Activated T-helper 9 cell treated with anti-CD3 and anti-CD28 coated beads, Interleukin-2, amount 50 U/mL, for 16 hours (primary cell): Measurements from ENCODE around the gene KLKB1.
"Not testable (repeated sequence)": the region's sequence is repeated elsewhere in the genome, so short reads cannot be mapped to it uniquely, and the experiment has no call there.

Experiments used
- DNase-seq: peaks from one replicate; pipeline ENCODE4 v3.0.0-alpha.2; 2020; ENCODE audit warnings: low read depth

KLKB1 gene

DNA sequence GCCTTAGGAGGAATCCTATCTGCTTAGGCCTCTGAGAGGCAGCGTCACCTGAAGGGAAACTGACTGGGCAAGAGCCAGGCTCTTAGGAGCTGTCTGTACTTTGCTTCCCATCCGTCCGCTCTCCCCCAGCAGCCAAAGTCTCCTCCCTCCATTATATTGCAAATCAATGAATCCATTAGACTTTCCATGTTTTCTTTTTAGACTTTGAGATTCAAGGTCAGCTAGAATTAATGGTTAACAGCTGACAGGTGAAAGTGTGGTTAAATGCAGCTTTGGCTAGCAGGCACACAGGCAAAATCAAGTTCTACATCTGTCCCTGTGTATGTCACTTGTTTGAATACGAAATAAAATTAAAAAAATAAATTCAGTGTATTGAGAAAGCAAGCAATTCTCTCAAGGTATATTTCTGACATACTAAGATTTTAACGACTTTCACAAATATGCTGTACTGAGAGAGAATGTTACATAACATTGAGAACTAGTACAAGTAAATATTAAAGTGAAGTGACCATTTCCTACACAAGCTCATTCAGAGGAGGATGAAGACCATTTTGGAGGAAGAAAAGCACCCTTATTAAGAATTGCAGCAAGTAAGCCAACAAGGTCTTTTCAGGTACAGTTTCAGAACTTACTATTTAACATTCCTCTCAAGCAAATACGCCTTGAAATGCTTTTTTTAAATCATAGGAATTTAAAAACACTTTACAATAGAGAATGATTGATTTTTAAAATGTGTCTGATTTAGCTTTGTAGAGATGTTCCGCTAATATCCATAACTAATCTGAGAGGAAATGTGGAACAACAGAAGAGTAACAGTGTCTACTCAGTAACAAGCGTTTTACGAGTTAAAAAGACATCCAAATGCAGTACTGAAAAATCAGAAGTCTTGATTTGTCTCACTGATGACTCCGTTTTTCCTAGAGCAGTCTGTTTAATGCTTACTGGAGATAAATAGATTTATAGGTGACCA is 38.7 kb downstream of the KLKB1 start, which contains the start of gene F11:
F11 (plus strand) TSS at position 507 of the 970 bp plus-strand sequence. CDS start 948 bp downstream, outside the sequence.
- no peak for DNase-seq

DNA sequence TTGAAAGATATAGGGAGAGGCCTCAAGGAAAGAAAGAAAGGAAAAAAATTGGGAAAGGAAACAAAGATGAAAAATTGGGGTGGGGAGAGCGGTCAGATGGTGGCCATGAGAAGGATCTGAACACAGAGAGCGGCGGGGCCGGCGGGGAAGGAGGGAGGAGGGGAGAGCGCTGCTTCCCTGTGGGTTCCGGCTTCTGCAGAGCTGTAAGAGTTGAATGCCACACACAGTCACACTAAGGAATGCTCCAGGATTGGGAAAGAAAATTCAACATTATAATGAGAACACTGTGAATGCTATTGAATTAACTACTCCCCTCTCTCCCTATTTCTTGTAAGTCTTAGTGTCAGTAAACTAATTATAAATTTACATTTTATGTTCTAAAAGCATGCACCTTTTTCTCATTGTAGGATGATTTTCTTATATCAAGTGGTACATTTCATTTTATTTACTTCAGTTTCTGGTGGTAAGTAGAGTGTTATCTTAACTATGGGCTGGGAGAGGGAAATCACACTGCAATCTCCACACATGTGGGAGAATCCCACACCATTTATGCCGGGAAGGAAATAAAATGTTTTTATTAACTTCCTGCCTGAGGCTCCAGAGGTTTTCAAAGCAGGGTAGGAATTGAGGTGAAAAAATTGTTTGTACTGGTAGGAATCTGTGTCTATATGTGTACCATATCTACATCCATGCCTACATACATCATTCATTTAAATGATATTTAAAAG is 39.6 kb downstream of the KLKB1 start:
- no peak for DNase-seq

DNA sequence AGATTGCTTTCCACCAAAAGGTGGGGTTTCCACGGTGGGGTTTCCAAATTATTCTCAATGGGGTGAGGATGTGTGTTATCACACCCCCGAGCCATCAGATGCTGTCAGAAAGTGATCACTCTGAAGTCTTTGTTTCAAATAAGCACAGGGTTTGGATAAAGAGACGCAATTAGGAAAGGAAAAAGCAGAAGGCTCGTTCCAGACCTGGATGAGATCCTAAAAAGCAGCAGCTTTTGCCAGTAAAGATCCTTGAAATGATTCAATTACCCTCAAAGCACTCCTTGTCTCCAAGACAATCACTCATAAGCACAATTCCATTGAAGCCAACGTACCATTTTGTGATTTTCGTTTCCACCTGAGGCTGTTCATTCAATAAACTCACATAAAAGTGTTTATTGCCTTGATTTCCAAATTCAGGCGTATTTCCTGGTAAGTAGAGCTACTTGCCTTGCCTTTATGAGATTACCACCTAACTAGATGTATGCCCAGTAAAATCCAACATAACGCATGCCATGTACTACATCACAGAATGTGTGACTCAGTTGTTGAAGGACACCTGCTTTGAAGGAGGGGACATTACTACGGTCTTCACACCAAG is 43.9 kb downstream of the KLKB1 start:
- no peak for DNase-seq

DNA sequence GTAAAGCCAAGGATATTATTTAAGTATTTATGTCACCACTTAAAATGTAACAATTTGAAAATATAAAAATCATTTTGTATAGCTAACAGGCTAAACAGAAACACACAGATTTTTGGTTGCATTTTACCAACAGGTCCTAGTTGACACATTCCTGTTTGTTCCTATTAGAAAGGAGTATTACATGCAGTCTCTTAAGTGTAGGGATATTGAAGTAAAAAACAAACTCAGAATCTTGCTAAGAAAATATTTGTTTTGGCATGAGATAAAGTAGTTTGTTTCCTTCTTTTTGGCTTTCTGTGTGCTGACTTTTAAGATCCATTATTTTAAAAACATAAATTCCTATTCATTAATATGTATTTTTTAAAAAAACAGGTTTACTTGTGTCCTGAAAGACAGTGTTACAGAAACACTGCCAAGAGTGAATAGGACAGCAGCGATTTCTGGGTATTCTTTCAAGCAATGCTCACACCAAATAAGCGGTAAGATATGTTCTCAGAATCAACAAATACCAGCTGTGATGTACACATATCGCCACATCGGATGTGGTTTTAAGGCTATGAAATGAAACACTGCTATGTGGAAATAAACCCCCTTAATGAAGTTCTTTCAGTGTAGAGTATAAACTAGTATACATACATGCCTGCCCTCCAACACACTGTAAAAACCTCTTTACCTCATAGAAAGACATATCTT is 45.5 kb downstream of the KLKB1 start:
- DNase-seq: no peak

DNA sequence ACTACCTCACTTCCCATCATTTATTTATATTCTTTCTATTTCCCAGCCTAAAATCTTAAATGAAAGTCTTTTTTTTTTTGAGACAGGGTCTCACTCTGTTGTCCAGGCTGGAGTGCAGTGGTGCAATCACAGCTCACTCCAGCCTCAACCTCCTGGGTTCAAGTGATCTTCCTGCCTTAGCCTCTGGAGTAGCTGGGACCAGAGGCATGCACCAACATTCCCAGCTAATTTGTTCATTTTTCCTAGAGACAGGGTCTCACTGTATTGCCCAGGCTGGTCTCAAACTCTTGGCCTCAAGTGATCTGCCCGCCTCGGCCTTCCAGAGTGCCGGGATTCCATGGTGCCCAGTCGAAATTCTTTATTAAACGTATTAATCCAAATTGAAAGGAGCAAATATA is 46.1 kb downstream of the KLKB1 start:
- not testable (repeated sequence) for DNase-seq

DNA sequence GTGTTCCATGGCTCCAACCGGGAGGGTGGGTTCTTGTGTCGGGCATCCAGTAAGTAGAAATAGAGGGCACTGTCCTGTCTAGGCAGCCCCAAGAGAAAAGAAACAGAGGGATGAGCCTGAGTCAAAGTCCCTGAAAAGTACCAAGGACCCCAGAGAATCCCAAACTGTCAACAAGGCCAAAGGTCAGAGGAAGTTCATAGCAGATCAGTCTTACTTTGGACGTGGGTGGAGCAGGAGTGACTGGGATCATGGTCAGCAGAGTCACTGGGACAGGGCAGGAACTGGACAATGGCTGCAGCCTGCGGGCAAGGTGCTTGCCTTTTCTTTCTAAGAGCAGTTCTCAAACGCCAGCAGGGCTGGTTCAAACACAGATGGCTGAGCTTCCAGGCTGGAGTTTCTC is 56.0 kb downstream of the KLKB1 start:
- DNase-seq: no peak

DNA sequence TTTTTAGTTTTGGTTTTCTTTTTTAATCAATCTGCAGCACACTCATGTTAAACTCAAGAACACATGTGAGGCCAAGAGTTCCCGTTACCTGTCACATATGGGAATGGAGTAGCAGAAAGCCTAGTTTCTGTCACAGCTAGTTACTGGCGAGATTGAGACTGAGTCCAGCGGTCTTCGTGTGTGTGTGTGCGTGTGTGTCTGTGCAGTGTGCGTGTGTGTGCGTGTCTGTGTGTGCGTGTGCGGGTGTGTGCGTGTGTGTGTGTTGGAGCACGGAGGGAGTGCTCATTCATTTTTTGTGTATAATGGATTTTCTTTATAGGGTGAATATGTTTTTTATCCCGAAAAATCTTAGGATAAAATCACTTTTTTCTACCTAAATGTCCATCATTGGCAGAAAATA is 57.8 kb downstream of the KLKB1 start:
- no peak for DNase-seq

DNA sequence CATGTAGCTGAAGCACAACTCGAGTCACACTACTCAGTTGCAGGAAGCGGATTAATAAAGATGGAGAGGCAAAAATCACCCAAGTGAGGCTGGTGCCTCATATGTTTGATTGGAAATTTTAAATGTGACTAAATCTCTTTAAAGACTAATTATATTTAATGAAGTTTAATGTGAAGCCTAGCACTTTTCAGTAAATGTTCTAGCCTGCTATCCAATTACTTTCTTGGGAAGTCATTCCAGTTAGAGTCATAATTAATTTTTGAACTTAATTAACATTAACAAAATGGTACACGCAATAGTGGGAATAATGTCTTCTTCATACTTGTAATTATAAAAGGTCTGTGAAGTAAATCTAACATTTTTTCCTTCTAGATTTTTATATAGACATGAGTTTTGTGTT is 59.3 kb downstream of the KLKB1 start:
- DNase-seq: no peak

DNA sequence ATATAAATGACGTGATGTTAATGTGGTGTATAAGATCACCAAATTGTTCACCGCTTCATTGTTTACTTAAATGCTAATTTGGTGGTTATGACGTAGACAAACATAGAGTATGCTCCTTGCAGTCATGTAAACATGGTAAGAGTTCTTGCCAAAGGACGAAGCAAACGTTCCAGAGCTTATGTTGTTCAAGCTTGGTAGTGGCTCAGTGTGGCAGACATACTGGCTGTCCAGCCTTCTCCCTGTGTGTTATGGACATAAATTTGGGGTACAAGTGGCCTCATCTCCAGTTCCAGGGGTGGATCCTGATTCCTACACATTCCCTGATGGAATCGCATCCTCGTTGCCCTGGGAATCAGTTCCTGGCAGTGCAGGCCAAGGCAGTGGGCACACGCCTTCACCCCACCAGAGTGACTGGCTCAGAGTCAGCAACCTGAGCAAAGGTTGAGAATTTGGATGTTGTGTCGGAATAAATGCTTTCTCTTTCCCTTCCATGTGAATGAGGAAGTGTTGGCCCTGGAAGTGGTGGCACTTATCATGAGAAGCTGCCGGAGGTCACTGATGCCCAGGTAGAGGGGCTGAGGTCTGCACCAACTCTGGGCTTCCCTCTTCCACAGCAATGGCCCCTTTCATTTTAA is 64.1 kb downstream of the KLKB1 start:
- DNase-seq: no peak

DNA sequence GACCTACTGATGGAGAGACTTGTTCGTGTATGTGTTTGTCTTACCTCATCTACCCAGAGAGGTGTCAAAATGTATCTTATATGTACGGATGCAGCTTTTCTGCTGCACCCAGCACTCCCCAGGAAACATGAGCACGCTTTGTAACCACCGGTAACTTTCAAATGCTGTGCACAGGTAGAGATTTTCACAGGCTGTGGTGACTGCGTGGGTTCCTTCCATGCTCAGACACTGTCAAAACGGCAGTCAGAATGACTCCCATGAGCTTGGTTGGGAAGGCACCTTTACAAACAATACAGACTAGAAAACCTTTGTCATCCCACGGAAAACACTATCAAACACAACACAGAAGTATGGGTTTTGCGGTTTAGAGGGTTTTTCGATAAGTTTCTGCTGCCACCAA is 66.9 kb downstream of the KLKB1 start:
- DNase-seq: no peak

DNA sequence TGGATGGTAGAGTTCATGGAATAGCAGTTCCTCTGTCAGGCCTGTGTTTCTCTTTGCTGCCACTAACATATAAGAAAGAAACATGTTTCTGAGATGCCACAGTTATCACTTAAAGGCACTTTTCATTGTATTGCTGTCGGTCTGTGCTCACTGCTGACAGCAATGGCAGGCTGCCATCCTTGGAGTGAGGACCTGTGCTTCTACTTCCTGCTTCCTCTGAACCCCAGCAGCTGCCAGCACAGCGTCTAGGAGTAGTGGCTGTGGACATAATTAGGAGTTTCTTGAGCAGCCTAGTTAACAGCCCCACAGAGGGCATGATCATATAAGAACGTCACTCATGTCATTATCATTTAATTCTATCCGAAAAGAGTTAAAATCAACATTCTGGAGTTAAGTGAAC is 69.2 kb downstream of the KLKB1 start:
- no peak for DNase-seq

DNA sequence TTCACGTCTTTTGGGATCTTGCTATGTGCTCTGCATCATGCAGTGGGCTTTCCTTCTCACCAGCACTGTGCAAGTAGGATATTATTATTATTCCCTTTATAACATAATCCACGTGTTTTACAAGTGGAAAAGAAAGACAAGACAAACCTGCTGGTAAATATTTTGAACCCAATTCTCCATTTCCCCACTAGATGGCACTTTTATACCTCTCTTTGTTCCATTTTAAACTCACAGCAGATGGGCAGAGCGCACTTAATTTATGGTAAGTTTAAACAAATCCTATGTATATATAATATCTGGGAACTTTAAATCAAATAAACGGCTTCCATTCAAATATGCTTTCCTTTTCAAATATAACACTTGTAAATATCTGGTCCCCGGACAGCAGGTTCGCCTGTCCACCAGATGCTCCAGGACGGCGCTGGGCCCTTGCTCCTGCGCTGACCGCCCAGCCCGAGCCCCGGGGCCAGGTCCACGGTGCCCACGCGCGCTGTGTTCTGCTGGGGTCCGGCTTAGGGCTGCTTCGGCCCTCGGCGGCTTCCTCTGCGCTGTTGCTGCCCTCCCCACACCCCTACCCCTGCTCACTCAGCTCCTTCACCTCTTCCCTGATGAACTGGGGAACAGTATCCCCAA is 69.8 kb downstream of the KLKB1 start:
- no peak for DNase-seq

DNA sequence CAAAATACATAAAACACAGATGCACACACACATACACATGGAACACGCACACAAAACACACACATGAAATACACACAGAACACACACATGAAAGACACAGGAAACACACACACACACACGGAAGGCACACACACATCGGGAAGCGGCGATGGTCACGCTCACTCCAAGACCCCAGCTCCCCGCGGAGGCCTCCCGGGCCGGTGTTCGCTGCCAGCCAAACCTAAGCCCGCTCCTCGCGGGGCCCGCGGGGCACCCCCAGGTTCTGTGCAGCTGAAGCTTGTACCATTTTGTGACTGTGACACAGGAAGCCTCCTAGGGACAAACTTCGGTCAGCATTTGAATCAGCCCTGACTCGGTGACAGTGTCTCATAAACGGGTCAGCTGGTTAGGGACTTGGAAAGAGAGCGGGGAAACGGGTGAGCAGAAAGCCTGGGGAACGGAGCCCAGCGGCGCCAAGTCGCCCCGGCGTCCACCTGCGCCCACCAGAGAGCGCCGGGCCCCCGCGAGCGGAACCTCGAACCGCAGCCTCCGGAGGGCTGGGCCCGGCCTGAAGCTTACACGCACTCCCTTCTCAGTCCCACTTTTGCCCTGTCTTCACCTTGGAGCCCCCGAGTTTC is 70.8 kb downstream of the KLKB1 start:
- no peak for DNase-seq

DNA sequence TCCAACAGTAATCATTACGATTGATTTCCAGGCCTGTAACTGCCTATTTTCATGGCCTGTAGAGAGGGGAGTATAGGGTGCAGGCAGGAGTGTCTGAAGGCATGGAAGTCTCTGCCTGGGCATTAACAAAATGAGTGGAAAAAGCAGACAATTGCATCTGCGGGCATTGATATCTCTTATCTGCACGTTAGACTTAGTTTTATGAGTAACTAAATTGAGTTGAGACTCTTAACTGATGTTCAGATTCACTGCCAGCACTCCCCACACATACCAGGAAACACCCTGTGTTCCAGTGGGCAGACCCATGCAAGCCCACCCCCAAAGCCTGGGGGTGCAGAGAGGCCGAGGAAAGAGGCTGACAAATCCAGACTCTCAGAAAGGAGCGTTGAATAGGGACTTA is 72.0 kb downstream of the KLKB1 start:
- no peak for DNase-seq

DNA sequence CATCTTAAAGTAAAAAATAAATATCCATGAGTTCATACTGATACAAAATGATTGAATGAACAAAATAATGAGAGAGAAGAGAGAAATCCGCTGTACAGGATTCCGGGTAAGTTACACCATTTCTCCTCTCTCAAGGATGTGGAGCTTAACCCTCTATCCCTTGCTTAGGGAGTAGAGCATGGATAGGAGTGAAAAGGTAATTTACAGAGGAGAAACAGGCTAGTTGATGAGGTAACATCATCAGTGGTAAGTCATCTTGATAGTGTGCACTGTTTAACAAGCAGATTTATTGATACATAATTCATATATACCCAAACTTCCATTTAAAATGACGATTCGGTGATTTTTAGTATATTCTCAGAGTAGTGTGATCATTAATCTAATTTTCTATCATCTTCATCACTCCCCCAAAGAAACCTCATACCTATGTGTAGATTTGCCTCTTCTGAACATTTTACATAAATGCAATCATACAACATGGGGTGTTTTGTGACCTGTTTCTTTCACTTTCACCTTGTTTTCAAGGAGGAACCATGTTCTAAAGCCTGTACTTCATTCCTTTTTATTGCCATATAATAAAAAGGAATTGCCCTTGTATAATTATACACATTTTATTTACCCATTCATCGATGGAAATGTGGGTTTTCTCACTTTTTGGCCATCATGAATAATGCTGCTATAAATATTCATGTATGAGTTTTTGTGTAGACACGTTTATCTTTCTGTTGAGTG is 73.5 kb downstream of the KLKB1 start:
- no peak for DNase-seq

DNA sequence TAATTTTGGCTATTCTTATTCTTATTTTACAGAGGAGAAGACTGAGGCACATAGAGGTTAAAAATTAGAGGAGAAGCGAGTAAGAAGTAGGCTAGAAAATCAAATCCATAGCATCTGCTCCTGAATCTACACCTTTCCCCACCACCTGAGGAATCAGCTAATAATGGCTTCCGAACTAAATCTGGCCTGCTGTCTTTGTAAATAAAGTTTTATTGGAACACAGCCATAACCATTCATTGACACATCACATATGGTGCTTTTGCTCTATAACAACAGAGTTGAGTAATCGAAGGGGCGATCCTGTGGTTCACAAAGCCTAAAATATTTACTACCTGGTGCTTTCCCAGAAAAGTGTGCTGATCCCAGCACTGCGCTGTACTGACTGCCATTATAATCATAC is 76.9 kb downstream of the KLKB1 start:
- DNase-seq: no peak

DNA sequence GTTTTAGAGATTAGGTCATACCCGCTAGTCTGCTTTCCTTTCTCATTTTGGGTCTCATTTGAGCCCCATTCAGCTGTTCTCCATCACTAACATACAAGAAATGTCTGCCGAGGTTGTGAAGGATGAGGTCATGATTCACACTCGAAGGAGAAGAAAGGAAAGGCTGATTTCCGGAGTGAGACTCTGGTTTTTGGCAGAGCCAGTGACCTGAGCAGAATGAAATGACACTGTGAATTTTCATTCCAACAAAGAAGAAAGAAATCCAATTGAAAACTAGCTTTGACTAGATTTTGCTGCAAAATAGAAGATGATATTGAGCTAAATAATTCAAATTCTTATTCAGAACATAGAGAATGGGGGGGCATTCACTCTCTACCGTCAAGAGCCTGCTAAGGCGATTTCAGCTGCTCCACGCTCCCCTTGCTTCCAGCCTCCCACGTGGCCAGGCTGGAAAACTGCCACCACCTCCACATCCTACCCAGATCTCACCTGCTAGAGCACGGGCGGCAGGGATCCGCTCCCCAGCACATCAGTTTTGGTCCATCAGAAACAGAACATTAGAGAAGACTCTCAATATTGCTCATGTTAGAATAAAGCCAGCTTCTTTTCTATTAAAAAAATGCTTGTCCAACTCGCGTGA is 77.7 kb downstream of the KLKB1 start:
- no peak for DNase-seq

DNA sequence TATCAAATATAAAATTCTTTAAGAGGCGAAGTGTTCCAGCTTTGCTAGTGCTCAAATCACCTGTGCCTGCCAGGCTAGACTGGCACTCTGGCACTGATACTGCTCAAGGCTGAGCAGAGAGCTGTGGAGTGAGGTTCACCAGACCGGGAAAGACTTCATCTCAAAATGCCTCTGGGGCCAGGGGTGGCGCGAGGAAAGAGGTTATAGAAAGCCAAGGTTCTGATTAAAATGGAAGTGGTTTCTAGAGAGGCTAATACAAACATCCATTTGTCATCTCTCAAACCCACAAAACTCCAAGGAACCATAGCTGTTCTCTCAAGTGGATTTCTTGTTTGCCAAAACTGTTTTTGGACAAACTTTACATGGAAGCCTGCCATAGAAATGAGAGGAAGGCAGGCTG is 80.2 kb downstream of the KLKB1 start:
- no peak for DNase-seq

DNA sequence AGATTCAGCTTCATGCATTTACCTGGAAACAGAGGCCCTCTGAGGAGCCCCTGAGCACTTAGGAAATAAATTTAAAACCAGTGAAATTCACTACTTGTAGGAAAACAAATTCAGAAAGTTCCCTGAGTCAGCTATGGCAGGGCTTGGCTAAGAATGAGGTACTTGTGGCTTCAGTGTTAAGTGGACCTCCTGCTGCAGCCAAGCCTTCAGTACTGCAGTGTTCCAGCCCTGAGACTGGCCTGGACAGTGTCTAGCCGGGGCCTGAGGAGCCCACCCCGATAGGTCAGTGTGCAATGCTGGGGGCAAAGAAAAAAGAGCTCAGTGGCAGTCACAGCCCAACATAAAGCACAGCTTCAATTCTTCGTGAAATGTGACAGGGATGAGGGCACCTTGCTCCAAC is 80.6 kb downstream of the KLKB1 start:
- DNase-seq: no peak
